ENCODE measurements around the gene WDR38.

Gene WDR38

DNA sequence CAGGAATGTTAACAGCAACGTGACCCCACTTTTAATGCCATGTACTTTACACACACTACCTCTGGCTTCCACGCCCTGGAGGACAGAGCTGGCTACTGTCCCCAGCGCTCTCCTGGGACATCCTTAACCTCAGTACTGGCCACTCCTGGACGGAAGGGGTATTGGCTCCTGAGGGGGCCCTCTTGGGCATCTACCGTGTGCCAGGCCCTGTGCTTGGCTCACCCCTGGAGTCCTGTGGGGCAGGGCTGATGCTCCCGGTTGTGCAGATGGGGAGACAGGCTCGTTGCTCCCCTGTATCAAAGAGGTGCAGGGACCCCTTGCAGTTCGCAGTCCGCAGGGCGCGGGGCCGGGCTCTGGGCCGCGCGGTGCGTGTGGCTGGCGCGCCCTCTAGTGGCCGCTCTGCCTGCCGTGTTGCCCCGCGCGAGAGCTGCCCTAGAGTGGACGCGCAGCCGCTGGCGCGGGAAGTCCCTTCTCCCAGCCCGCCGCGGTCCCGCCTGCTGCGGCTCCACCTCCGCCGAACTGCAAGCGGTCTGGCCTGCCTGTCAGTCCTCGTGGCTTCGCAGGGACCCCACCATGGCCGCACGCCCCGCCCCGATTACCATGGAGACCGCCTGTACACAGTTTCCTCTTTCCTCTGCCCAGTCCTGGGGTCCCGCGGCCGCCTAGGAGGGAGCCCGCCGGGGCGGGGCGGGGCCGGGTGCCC is at the start of gene WDR38:
Gene WDR38, plus strand, starts transcription at position 632 of the 703 bp plus-strand sequence. CDS start 72 bp downstream, outside the sequence.
- no peak for DNase-seq (ENCODE audit: low read depth)

DNA sequence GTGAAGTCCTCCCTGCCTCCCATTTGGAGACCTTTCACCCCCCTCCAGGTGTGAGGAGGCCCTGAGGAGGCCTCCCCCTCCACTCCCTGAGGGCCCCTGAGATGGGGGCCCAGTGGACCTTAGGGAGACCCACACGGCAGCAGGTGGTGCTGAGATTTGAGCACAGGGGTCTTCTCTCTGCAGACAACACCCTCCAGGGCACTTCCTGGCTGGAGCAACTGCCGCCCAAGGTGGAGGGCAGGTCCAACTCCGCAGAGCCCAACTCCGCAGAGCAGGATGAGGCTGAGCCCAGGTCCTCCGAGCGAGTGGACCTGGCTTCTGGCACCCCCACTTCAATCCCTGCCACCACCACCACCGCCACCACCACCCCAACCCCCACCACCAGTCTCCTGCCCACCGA is 49.3 kb upstream of the WDR38 start:
- DNase-seq (ENCODE audit: low read depth) = no peak

- DNase-seq (ENCODE audit: low read depth) = no peak
Observed at GRCh38 chr9:124805186-124805585, 48.1 kb upstream of the WDR38 start.

GRCh38 chr9:124808246-124808956 is 44.9 kb upstream of the WDR38 start:
- DNase-seq (ENCODE audit: low read depth) = no peak

GRCh38 chr9:124809211-124809610 is 44.0 kb upstream of the WDR38 start:
- no peak for DNase-seq (ENCODE audit: low read depth)

GRCh38 chr9:124809741-124810500 is 43.3 kb upstream of the WDR38 start:
- DNase-seq (ENCODE audit: low read depth) = no peak

DNA sequence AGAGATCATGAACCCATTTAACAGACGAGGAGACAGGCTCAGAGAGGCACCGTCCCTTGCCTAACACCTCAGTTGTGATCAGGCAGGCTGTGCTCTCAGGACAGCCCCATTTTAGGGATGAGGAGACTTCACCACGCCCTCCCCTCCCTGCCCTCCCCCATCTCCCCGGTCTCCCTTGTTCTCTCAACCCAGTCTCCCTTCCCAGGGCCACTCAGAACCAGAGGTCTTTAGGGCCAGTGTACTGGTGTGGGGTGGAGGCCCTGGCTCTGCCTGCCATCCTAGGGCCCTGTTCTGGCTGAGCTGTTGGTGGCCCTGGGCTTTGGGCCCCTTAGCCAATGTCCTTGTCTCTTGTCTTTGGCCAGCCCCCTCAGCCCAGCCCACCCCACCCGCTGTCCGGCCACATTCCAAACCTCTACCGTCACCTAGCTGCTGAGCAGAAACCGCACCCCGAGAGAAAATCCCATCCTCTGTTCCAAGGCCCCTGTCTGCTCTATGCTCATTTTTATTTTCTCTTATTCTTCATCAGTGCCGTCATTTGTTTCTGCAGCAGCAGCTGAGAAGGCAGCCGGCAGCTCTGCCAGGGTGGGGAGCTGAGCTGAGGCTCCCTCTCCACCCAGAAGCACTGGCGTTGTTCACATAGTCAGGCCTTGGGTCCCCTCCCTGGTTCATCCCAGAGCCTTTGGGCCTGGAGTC is 42.5 kb upstream of the WDR38 start:
- DNase-seq (ENCODE audit: low read depth) = no peak

GRCh38 chr9:124812441-124812876 is 40.8 kb upstream of the WDR38 start:
- DNase-seq (ENCODE audit: low read depth) = peak; percentile 83

- DNase-seq (ENCODE audit: low read depth) = no peak
Observed at GRCh38 chr9:124813041-124813440, 40.2 kb upstream of the WDR38 start.

GRCh38 chr9:124813501-124814163 is 39.6 kb upstream of the WDR38 start:
- no peak for DNase-seq (ENCODE audit: low read depth)

DNA sequence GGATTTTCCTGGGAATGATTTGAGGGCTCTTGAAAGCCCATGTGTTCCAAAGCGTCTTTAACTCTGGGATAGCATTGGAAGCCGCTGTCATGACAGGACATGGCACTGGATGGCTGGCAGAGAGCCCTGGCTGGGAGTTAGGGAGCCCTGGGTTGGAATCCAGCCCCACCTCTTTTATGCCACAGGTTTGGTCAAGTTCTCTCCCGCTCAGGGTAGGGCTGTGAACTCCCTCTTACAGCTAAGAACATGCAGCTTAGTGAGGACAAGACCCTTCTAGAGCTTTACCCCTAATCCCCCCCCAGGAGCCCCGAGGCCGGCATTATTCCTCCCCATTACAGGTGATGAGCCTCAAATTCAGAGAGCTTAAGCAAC is 39.1 kb upstream of the WDR38 start:
- DNase-seq (ENCODE audit: low read depth) = no peak

DNA sequence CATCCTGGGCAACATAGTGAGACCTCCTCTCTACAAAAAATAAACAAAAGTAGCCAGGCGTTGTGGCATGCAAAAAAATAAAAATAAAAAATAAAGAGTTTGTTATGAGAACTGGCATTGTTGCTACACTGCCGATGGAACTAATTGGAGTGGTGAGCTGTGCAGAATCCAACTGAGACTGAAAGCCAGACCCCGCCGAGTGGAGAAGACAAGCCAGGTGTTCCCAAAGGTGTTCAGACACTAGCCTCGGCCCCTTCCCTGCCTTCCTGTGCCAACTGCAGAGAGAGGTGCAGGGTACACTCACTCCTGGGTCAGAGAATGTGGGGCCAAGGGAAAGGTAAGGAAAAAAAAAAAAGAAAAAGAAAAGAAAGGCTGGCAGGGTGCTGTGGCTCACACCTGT is 37.7 kb upstream of the WDR38 start:
- DNase-seq (ENCODE audit: low read depth) = no peak

DNA sequence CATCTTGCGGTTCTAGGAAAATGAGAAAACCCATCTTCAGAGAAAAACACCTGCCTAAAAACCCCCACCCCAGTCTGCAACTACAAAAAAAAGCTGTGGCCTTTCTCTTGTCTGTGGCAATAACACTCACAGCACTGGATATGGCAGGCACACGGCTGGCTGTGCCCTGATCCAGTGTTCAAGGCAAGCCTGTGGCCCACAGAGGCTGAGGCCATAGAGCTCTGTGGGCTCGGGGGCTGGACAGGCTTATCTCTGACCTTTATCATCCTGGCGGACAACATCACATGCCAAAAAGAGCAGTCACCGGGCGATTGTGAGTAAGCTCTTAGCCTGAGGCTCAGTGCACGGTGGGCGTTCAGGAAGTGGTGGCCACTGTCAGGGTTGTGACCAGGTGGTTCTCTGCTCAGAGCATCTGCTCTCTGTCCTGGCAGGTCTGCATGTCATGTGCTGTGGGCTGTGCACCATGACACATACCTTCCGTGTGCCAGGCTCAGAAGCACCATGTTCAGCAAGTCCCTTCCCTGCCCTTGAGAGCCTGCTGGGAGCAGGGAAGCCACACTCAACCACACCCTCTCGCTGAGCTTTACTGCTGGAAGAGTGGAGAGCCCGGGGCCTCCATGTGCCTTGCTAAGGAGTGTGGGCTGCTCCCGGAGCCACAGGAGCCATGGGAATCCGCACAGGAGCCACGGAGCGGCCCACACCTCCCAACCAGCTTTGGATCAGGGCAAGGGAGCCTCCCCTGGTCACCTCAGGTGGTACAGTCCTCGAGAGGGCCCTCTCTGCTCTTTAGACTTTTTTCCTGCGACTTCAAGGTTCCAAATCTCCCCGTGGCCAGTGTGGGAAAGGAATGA is 34.6 kb upstream of the WDR38 start:
- DNase-seq (ENCODE audit: low read depth) = no peak

DNA sequence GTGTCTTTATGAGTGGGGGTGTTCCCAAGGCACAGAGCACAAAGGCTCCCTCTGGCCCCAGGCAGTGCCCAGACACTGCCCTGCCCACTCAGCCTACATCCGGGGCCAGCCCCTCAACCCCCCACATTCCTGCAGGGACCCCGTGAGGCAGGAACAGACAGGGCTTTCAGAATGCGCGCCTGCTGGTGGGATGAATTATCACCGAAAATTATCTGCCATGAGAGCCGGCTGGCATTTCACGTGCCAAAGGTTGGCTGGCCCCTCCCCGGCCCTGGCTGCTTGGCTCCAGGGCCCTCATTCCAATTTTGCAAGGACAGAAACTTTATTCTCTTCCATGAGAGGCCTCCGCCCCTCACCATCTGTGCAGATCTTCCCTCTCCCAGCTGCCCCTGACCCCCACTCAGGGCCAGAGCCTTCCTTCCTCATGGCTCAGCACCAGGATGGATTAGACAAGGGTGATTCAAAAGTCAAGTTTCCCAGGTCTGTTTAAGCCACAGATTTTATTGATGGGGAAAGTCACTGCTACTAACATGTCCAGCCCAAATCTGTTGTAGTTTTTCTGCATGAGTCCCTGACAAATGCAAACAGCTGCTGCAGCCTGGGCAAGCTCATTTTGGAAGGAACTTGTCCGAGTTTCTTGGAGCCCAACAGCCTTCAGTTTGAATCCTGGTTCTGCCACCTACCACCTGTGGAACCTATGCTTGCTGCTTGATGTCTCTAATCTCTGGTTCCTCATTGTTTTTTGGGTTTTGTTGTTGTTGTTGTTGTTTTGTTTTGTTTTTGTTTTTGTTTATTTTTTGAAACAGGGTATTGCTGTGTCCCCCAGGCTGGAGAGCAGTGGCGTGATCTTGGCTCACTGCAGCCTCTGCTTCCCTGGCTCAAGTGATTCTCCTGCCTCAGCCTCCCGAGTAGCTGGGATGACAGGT is 32.3 kb upstream of the WDR38 start:
- DNase-seq (ENCODE audit: low read depth) = no peak

DNA sequence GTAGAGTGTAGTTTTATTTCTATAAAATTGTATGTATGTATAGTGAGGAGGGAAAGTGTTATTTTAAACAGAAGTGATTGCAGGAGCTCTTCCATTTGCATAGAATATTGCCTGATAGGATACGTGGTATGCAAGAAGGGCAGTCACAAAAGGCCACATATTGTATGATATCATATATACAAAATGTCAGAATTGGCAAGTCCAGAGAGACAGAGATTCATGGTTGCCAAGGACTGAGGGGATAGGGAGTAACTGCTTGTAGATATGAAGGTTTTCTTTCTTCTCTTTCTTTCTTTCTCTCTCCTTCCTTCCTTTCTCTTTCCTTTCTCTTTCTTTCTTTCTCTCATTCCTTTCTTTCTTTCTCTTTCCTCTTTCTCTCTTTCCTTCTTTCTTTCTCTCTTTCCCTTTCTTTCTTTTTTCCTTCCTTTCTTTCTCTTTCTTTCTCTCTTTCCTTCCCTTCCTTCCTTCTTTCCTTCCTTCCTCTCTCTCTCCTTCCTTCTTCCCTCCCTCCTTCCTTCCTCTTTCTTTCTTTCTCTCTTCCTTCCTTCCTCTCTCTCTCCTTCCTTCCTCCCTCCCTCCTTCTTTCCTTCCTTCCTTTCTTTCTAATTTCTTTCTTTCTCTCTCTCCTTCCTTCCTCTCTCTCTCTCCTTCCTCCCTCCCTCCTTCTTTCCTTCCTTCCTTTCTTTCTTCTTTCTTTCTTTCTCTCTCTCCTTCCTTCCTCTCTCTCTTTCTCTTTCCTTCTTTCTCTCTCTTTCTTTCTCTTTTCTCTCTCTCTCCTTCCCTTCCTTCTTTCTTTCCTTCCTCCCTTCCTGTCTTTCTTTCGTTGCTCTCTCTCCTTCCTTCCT is 24.5 kb upstream of the WDR38 start:
- no peak for DNase-seq (ENCODE audit: low read depth)

DNA sequence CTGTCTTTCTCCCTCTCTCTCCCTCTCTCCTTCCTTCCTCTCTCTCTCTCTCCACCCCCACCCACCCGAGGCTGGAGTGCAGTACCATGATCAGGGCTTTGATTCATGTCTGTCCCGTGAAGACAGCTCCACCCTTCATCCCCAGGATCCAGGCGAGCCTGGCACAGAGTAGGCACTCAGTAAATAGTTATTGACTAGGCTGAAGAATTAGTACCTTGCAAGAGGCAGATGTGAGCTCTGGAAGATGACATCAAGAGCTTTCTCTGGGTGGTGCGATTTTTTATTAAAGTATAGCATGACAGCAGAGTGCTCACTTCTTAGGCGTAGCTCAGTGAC is 24.0 kb upstream of the WDR38 start:
- DNase-seq (ENCODE audit: low read depth) = no peak

GRCh38 chr9:124830593-124830992 is 22.7 kb upstream of the WDR38 start:
- DNase-seq (ENCODE audit: low read depth) = no peak

- no peak for DNase-seq (ENCODE audit: low read depth)
Observed at GRCh38 chr9:124831642-124832364, 21.5 kb upstream of the WDR38 start.
